Measurements from ENCODE around the gene POLN. TPM values are rescaled to one million over a fixed set of nuclear protein-coding genes. Genes with fewer than 3 reads are reported as not detected.
"Not testable (repeated sequence)": the region's sequence is repeated elsewhere in the genome, so short reads cannot be mapped to it uniquely, and the experiment has no call there.

The POLN gene
- total RNA-seq, 1 donor from 2014 or later = 0.21 TPM

DNA sequence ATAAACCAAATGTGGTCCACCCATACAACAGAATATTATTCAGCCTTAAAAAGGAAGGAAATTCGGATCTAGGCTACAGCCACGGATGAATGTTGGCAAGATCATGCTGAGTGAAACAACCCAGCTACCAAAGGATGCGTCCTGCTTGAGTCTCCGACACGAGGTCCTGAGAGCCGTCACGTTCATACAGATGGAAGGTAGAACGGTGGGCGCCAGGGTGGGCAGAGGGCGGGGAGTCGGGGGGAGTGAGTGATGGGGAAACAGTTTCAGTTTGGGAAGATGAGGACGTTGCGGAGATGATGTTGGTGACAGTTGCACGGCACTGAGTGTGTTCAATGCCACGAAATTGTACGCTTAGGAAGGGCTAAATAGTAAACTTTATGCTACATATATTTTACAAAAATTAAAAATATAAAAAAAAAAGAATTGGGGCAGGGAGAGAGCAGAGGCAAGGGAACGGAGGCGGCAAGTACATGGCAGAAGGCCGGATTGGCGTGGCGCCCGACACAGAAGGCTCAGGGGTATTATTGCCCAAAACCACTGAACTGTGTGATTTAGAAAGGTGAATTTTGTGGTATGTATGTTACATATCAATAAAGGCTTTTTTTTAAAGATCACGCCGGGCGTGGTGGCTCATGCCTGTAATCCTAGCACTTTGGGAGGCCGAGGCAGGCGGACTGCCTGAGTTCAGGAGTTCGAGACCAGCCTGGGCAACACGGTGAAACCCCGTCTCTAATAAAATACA is 34.8 kb upstream of the POLN start:
- Histone ChIP-seq H3K4me3 (no peak overlapping the region), H3K27me3 (no peaks in the 10 kb centered on the region), H3K9me3 (no peaks in the 10 kb centered on the region), H3K27ac (no peak overlapping the region), H3K36me3 (no peaks in the 10 kb centered on the region), H3K4me1 (no peaks in the 10 kb centered on the region)
- TF ChIP-seq, protein P1, sequence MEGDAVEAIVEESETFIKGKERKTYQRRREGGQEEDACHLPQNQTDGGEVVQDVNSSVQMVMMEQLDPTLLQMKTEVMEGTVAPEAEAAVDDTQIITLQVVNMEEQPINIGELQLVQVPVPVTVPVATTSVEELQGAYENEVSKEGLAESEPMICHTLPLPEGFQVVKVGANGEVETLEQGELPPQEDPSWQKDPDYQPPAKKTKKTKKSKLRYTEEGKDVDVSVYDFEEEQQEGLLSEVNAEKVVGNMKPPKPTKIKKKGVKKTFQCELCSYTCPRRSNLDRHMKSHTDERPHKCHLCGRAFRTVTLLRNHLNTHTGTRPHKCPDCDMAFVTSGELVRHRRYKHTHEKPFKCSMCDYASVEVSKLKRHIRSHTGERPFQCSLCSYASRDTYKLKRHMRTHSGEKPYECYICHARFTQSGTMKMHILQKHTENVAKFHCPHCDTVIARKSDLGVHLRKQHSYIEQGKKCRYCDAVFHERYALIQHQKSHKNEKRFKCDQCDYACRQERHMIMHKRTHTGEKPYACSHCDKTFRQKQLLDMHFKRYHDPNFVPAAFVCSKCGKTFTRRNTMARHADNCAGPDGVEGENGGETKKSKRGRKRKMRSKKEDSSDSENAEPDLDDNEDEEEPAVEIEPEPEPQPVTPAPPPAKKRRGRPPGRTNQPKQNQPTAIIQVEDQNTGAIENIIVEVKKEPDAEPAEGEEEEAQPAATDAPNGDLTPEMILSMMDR (IDR thresholded peaks at IDR 0.05) = no peak
- intact Hi-C loops (cut with DNase I) = no loop called here
- no peak for DNase-seq (ENCODE audit: low spot score in 2 of 2)

DNA sequence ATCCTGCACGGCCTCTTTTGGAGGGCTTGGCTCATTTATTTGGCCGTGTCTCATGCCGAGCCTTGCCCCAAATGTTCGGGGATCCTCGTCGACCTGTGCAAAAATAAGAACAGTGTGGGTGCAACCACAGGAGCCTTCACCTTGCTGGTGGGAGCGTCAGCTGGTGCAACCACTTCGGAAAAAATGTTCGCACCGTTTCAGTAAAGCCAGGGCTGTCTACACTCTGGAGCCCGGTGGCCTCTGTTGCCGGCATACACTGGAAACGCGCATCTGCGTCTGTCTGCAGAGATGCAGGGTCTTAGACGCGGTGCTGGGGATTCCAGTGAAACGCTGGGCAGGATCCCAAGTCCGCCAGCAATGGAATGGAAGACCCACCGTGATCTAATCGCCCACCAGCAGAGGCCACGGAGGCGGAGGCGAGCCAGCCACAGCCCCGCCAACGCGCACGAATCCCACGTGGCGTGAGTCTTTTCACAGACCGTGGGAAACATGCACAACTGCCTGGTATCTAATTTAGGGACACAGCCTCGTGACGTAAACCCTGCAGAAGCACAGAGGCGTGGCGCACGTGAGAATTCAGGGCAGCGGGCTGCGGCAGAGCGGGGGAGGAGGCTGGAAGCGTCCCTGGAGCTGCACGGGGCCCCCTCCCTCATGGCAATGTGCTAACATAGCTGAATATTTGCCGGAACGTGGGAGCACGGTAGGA is 33.8 kb upstream of the POLN start:
- Histone ChIP-seq H3K27ac (no peak overlapping the region), H3K4me3 (no peak overlapping the region), H3K27me3 (no peaks in the 10 kb centered on the region), H3K9me3 (no peaks in the 10 kb centered on the region), H3K36me3 (no peaks in the 10 kb centered on the region), H3K4me1 (no peaks in the 10 kb centered on the region)
- no peak for DNase-seq (ENCODE audit: low spot score in 2 of 2)
- intact Hi-C loops (cut with DNase I) = no loop called here
- TF ChIP-seq, protein P1 (IDR thresholded peaks at IDR 0.05) = no peak

- DNase-seq (ENCODE audit: low spot score in 2 of 2); intact Hi-C loops (cut with DNase I); H3K27ac ChIP-seq; H3K4me1 ChIP-seq; H3K9me3 ChIP-seq; H3K36me3 ChIP-seq; H3K27me3 ChIP-seq; H3K4me3 ChIP-seq: not testable (repeated sequence)
Measured at GRCh38 chr4:2275044-2275397, 33.1 kb upstream of the POLN start.

GRCh38 chr4:2274320-2275043 is 32.6 kb upstream of the POLN start:
- Histone ChIP-seq H3K4me3 (no peak overlapping the region), H3K9me3 (no peaks in the 10 kb centered on the region), H3K36me3 (no peaks in the 10 kb centered on the region), H3K4me1 (no peaks in the 10 kb centered on the region), H3K27me3 (no peaks in the 10 kb centered on the region), H3K27ac (no peak overlapping the region)
- DNase-seq (ENCODE audit: low spot score in 2 of 2) = no peak
- TF ChIP-seq, protein P1 (IDR thresholded peaks at IDR 0.05) = no peak
- intact Hi-C loops (cut with DNase I) = no loop called here

GRCh38 chr4:2273657-2274319 is 31.9 kb upstream of the POLN start:
- intact Hi-C loops (cut with DNase I) = no loop called here
- DNase-seq (ENCODE audit: low spot score in 2 of 2) = no peak
- TF ChIP-seq, protein P1 (IDR thresholded peaks at IDR 0.05) = no peak
- Histone ChIP-seq H3K27ac (no peak overlapping the region), H3K36me3 (no peaks in the 10 kb centered on the region), H3K4me1 (no peaks in the 10 kb centered on the region), H3K9me3 (no peaks in the 10 kb centered on the region), H3K4me3 (no peak overlapping the region), H3K27me3 (no peaks in the 10 kb centered on the region)

Data from ascending aorta (tissue), 2 donors.